Esophagus squamous epithelium (tissue), 5 donors: ENCODE results near the gene ALDH1A2. TPM values are rescaled to one million over a fixed set of nuclear protein-coding genes. Genes with fewer than 3 reads are reported as not detected.

ENCODE experiments used
- DNase-seq: peaks from one replicate; lab custom pipeline; 2025; lab: John Stamatoyannopoulos, UW
- H3K27ac ChIP-seq, 4 donors: fragments of 200-600 bp; sonication (generic); one replicate each; pipeline ENCODE4 v1.5.1; 2016 to 2019; ENCODE audit warnings: mild to moderate bottlenecking in 1 of 4
- H3K27me3 ChIP-seq, 4 donors: fragments of 200-600 bp; sonication (generic); 1 replicate in 3 of 4; 2 replicates in 1 of 4; pipeline versions ENCODE4 v1.5.1 to v1.6.0; 2017 to 2021; ENCODE audit warnings: antibody characterized with exemption in 1 of 4
- H3K36me3 ChIP-seq, 3 donors: fragments of 200-600 bp; sonication (generic); one replicate each; pipeline ENCODE4 v1.5.1; 2016 to 2019
- H3K4me1 ChIP-seq, 3 donors: fragments of 200-600 bp; sonication (generic); one replicate each; pipeline ENCODE4 v1.5.1; 2017 to 2019
- H3K4me3 ChIP-seq, 4 donors: fragments of 200-600 bp; sonication (generic); 1 replicate in 3 of 4; 2 replicates in 1 of 4; pipeline ENCODE4 v1.5.1; 2016 to 2019; ENCODE audit warnings: mild to moderate bottlenecking in 2 of 4, moderate library complexity in 1 of 4
- H3K9me3 ChIP-seq, 3 donors: fragments of 200-600 bp; sonication (generic); one replicate each; pipeline ENCODE4 v1.5.1; 2016 to 2019
- POLR2A ChIP-seq, 4 donors: fragments of 450-650 bp; IDR thresholded peaks; one replicate each; pipeline ENCODE4 v1.6.1; 2017; ENCODE audit warnings: antibody characterized with exemption in 4 of 4, mild to moderate bottlenecking in 4 of 4, moderate library complexity in 3 of 4
- WGBS, 2 donors: methylation state at CpG; one replicate each; pipeline ENCODE4 v1.1.5; 2018; 5-methylcytosine and 5-hydroxymethylcytosine counted together
- intact Hi-C: fragments of 100-400 bp; cut with DNase I; formaldehyde crosslinking; loops from one replicate; pipeline ENCODE4 v1.15.0; 2022
- total RNA-seq, 4 donors: library from RNA; depleted of rRNA; stranded (reverse); fragments of >200 nt; gene quantifications; one replicate each; pipeline ENCODE4 v1.1.0, GENCODE V29; 2016
- TF ChIP-seq, protein P1 (sequence below), 6 experiments: fragments of 450-650 bp in 4 of 6; fragments of 200-600 bp in 2 of 6; sonication (generic) in 2 of 6; IDR thresholded peaks; one replicate each; pipeline ENCODE4 v1.5.1; 2016 to 2019; ENCODE audit warnings: antibody characterized with exemption in 6 of 6, mild to moderate bottlenecking in 4 of 6, moderate library complexity in 4 of 6
- donor health status: DM: yes; HTN: yes; CAD: no.

Gene ALDH1A2
- total RNA-seq, 4 donors from 2014 or later = 0.19 to 3.4 (median 0.55) TPM

DNA sequence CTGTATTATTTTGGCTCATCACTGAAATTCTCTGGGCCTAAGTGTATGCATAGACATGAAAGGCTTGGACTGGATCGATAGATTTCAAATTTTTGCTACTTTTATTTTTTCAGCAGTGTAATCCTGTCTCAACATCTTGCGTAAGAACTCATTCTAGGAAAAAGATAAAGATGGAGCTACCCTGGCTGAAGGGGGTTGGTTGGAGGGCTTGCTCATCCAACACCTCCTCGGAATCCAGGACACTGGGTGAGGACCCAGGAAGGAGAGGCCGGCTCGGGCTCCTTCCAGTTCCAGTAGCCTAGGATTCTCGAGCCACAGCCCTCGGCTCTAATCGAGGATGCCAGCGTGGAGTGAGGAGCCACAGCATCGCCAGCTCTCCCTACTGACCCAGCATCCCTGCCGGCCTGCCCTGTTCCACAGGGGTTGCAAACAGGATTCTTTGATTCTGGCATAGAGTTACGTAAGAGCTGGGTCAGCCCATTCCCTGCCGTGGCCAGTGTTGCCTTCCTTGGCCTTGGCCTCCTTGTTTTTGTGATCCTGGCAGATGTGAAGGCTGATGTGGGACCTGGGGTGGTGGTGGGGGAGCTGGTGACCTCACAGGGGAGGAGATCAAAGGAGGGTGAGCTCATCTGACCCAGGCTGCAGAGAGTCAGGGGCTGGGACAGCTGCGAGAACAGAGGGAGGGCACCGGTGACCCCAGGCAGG is 149.5 kb downstream of the ALDH1A2 start:
- Histone ChIP-seq H3K4me3 (no peak overlapping the region), H3K9me3 (no peaks in the 10 kb centered on the region), H3K4me1 (peaks cover 0 to 7% (median 0%) of the 10 kb centered on the region in 3 donors), H3K36me3 (no peaks in the 10 kb centered on the region), H3K27me3 (peaks cover 0 to 15% (median 0%) of the 10 kb centered on the region in 4 donors), H3K27ac (no peak overlapping the region)
- intact Hi-C loops = no loop called here
- TF ChIP-seq, protein P1, sequence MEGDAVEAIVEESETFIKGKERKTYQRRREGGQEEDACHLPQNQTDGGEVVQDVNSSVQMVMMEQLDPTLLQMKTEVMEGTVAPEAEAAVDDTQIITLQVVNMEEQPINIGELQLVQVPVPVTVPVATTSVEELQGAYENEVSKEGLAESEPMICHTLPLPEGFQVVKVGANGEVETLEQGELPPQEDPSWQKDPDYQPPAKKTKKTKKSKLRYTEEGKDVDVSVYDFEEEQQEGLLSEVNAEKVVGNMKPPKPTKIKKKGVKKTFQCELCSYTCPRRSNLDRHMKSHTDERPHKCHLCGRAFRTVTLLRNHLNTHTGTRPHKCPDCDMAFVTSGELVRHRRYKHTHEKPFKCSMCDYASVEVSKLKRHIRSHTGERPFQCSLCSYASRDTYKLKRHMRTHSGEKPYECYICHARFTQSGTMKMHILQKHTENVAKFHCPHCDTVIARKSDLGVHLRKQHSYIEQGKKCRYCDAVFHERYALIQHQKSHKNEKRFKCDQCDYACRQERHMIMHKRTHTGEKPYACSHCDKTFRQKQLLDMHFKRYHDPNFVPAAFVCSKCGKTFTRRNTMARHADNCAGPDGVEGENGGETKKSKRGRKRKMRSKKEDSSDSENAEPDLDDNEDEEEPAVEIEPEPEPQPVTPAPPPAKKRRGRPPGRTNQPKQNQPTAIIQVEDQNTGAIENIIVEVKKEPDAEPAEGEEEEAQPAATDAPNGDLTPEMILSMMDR (IDR thresholded peaks at IDR 0.05) = no peak
- no peak for TF ChIP-seq POLR2A (IDR thresholded peaks at IDR 0.05)
- DNase-seq = no peak
- WGBS, 2 donors = 81 to 86% methylated on average over 11 to 14 of the region's 15 CpGs

DNA sequence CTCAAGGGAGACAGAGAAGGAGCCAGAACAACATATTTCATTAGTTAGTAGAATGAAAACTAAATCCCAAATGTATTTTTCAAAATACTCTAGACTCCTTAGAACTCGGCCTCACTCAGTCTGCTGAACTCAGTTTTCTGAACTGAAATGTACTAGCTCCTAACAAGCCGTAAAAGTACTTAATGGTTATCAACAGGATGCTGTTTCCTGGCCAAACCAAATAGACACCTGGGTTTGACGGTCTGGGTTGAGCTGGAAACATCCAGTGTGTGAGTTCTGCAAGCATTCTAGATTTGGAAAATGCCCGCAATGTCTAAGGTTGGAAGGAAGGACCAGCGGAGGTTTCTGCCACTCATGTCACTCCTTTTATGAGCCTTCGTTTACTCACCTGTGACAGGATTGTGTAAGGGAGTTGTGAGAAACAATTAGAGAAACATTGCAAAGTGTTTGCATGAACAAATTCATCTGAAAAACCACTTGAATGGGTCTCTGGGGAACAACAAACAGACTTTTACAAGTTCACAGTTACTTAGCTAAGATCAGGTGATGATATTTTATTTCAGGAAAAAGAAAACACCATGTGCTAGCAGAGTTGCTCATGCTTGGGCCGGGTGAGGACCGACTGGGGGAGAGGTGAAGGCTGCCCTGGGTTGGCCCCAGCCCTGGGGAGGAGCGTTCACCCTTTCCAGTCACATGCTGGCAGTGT is 151.0 kb downstream of the ALDH1A2 start:
- DNase-seq = no peak
- Histone ChIP-seq H3K36me3 (no peaks in the 10 kb centered on the region), H3K4me3 (no peak overlapping the region), H3K9me3 (no peaks in the 10 kb centered on the region), H3K27ac (no peak overlapping the region), H3K4me1 (no peaks in the 10 kb centered on the region), H3K27me3 (peaks cover 0 to 15% (median 0%) of the 10 kb centered on the region in 4 donors)
- TF ChIP-seq, protein P1 (IDR thresholded peaks at IDR 0.05) = no peak
- no peak for TF ChIP-seq POLR2A (IDR thresholded peaks at IDR 0.05)
- intact Hi-C loops = no loop called here
- 59 to 66% methylated on average over 8 to 9 of the region's 9 CpGs for WGBS, 2 donors

DNA sequence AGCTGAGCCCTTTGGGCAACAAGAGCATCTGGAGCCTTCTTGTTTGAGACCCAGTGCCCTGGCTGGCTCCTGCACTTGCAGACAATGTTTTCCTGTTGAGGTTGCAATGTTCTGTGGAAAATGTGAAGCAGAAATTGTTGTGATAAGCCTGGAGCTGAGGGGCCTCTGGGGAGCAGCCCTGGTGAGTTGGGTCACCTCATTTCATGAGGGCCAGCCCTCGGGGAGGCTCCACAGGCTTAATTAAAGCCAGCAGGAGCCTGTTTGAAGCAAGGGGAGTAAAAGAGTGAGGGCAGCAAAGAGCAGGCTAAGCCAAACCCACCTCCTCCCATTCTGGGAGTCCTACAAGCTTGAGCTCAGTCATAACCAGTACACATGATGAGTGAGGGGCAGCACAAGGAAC is 154.3 kb downstream of the ALDH1A2 start:
- Histone ChIP-seq H3K27me3 (peaks cover 0 to 4% (median 0%) of the 10 kb centered on the region in 4 donors), H3K27ac (no peak overlapping the region), H3K4me3 (no peak overlapping the region), H3K4me1 (no peaks in the 10 kb centered on the region), H3K36me3 (no peaks in the 10 kb centered on the region), H3K9me3 (no peaks in the 10 kb centered on the region)
- 33% methylated on average over 1 of the region's 1 CpG; no CpG with 5 or more reads in 1 of the 2 donors for WGBS, 2 donors
- no peak for TF ChIP-seq POLR2A (IDR thresholded peaks at IDR 0.05)
- no peak for DNase-seq
- intact Hi-C loops = no loop called here

DNA sequence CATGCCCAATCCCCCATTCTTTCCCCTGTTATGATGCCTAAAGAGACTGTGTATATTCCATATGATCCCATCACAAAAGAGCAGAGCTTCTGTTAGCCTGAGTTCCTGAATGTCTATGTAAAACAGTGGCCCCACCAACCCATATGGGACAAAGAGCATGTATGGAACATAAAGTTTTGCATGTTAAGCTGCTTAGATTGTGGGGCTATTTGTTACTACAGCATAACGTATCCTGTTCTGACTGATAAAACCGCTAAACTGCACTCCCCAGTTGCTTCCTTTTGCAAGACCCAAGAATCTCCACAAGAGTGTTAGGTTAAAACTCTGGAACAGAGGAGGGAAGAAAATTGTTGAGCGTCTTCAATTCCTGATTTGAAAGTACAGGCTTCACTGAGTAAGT is 154.8 kb downstream of the ALDH1A2 start:
- no peaks in the 10 kb centered on the region for H3K9me3 ChIP-seq
- no peak overlapping the region for H3K27ac ChIP-seq
- no peaks in the 10 kb centered on the region for H3K36me3 ChIP-seq
- intact Hi-C loops = no loop called here
- no peak for DNase-seq
- TF ChIP-seq POLR2A (IDR thresholded peaks at IDR 0.05) = no peak
- TF ChIP-seq, protein P1 (IDR thresholded peaks at IDR 0.05) = no peak
- H3K4me3 ChIP-seq = no peak overlapping the region
- H3K4me1 ChIP-seq = no peaks in the 10 kb centered on the region
- WGBS, 2 donors = 77 to 88% methylated on average over 3 of the region's 3 CpGs
- peaks cover 0 to 4% (median 0%) of the 10 kb centered on the region in 4 donors for H3K27me3 ChIP-seq

DNA sequence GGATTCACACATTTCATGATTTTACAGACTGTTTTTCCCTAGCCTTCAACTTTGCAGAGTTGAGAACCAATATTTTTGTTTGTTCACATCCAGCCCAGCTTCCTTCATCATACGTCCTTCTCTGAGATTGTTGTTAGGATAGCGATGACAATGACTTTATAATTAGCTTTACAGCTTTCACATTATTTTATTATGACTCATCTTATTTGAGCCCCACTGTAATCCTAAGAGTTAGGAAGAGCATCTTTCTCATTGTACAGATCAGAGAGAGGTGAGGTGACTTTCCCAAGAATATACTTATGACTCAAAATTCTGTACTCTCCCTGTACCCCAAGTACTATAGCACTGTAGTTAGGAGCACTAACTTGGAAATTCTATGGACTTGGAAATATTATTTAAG is 156.1 kb downstream of the ALDH1A2 start:
- no peaks in the 10 kb centered on the region for H3K36me3 ChIP-seq
- no peak for TF ChIP-seq POLR2A (IDR thresholded peaks at IDR 0.05)
- TF ChIP-seq, protein P1 (IDR thresholded peaks at IDR 0.05) = no peak
- peaks cover 0 to 4% (median 0%) of the 10 kb centered on the region in 4 donors for H3K27me3 ChIP-seq
- no peak overlapping the region for H3K27ac ChIP-seq
- no peaks in the 10 kb centered on the region for H3K4me1 ChIP-seq
- DNase-seq = no peak
- no peak overlapping the region for H3K4me3 ChIP-seq
- 48 to 51% methylated on average over 2 of the region's 2 CpGs for WGBS, 2 donors
- H3K9me3 ChIP-seq = no peaks in the 10 kb centered on the region
- intact Hi-C loops = no loop called here
